Measurements from ENCODE around the gene MFSD6. TPM values are rescaled to one million over a fixed set of nuclear protein-coding genes. Genes with fewer than 3 reads are reported as not detected.

MFSD6 gene
- total RNA-seq, 4 donors from 2014 or later: 81.2 to 157 (median 133) TPM

DNA sequence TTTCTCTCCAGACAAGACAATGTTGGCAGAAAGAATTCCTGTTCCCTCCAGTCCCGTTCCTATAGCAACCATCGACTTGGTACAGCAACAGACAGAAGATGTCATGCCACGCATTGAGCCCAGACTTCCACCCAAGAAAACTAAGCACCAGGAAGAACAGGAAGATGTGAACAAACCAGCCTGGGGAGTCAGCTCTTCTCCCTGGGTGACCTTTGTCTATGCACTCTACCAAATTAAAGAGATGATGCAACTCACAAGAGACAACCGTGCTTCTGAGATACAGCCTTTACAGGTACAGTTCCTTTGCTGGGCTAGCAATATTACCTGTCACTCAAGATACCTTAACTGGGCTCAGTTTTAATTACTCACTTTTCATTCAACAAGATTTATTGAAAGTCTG, 89.3 kb downstream of the MFSD6 start:
- H3K36me3 ChIP-seq: peaks cover 0 to 60% (median 0%) of the 10 kb centered on the region in 3 donors
- TF ChIP-seq POLR2A (IDR thresholded peaks at IDR 0.05): no peak
- TF ChIP-seq, protein P1, sequence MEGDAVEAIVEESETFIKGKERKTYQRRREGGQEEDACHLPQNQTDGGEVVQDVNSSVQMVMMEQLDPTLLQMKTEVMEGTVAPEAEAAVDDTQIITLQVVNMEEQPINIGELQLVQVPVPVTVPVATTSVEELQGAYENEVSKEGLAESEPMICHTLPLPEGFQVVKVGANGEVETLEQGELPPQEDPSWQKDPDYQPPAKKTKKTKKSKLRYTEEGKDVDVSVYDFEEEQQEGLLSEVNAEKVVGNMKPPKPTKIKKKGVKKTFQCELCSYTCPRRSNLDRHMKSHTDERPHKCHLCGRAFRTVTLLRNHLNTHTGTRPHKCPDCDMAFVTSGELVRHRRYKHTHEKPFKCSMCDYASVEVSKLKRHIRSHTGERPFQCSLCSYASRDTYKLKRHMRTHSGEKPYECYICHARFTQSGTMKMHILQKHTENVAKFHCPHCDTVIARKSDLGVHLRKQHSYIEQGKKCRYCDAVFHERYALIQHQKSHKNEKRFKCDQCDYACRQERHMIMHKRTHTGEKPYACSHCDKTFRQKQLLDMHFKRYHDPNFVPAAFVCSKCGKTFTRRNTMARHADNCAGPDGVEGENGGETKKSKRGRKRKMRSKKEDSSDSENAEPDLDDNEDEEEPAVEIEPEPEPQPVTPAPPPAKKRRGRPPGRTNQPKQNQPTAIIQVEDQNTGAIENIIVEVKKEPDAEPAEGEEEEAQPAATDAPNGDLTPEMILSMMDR (IDR thresholded peaks at IDR 0.05): no peak
- H3K4me3 ChIP-seq: no peak overlapping the region
- no peak for DNase-seq
- H3K27me3 ChIP-seq: no peaks in the 10 kb centered on the region
- no peaks in the 10 kb centered on the region for H3K9me3 ChIP-seq
- H3K27ac ChIP-seq: peak overlapping the region in 2 of 4 donors; percentile 26 to 55
- intact Hi-C loops (cut with DNase I): no loop called here
- H3K4me1 ChIP-seq: peaks cover 0 to 23% (median 0%) of the 10 kb centered on the region in 3 donors
- WGBS, 2 donors: 52 to 65% methylated on average over 3 to 4 of the region's 4 CpGs

DNA sequence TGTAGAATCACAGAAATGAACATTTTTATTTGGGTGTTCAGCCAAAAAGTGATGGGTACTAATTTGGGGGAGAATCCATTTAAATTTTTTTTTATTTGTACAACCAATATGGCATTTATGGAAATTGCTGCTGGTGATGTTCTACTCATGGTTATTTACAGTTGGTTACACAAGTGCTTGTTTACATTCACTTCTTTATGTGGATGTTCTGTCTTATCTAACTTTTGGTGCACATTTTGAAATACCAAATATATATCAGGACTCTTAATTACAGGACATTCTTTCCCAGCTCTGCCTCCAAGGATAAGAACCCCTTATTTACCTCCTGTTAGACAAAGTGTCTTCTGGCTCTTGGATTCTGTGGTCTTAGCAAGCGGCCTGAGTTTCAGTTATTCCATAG, 91.1 kb downstream of the MFSD6 start:
- intact Hi-C loops (cut with DNase I): no loop called here
- Histone ChIP-seq H3K4me1 (peaks cover 0 to 23% (median 0%) of the 10 kb centered on the region in 3 donors), H3K36me3 (peaks cover 0 to 70% (median 0%) of the 10 kb centered on the region in 3 donors), H3K27me3 (no peaks in the 10 kb centered on the region), H3K4me3 (no peak overlapping the region), H3K9me3 (no peaks in the 10 kb centered on the region), H3K27ac (no peak overlapping the region)
- no peak for DNase-seq
- 100% methylated on average over 1 of the region's 1 CpG for WGBS, 2 donors
- no peak for TF ChIP-seq POLR2A (IDR thresholded peaks at IDR 0.05)
- TF ChIP-seq, protein P1 (IDR thresholded peaks at IDR 0.05): no peak

DNA sequence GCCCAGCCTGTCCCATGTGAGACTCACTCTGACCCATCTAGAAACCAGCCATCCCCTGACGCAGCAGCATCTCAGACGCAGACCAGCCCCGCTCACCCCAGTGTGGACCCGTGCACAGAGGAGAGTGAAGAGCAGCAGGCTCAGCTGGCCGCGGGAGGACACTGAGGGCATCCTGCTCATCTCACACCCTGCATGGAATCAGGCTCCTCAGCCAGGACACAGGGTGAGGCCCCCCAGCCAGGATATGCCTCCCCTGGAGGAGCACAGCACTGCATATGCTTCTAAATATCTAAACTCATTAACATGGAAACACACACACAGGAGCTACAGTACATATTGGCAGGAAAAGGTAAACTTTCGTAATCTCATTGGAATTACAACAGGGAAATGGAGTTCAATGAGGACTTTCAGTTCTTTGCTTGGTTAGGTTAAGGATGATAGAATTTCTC, 91.9 kb downstream of the MFSD6 start:
- H3K4me3 ChIP-seq: no peak overlapping the region
- no peak for DNase-seq
- H3K9me3 ChIP-seq: no peaks in the 10 kb centered on the region
- 81 to 84% methylated on average over 1 to 2 of the region's 7 CpGs for WGBS, 2 donors
- peaks cover 0 to 23% (median 0%) of the 10 kb centered on the region in 3 donors for H3K4me1 ChIP-seq
- no peaks in the 10 kb centered on the region for H3K27me3 ChIP-seq
- intact Hi-C loops (cut with DNase I): no loop called here
- no peak for TF ChIP-seq POLR2A (IDR thresholded peaks at IDR 0.05)
- TF ChIP-seq, protein P1 (IDR thresholded peaks at IDR 0.05): no peak
- H3K27ac ChIP-seq: peak overlapping the region in 3 of 4 donors; percentile 11 to 13 (median 11)
- peaks cover 0 to 78% (median 5%) of the 10 kb centered on the region in 3 donors for H3K36me3 ChIP-seq

DNA sequence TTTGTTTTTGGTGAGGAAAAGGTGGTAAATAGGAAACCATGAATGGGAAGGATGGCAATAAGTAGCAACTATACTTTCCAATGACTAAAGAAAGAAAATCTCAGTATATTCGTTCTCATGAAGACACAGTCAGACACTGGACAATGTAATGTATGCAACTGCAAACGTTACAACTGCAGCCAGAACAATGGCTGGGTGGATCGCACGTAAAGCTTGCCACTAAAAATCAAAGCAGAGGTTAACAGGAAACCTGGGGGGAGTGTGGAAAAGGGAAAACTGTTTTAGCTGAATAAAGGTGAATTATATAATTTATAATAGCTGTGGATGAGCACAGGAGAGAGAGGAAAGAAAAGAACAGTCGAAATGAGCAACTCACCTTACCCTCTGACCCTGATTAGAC, 93.1 kb downstream of the MFSD6 start:
- Histone ChIP-seq H3K27me3 (no peaks in the 10 kb centered on the region), H3K4me1 (peaks cover 0 to 27% (median 0%) of the 10 kb centered on the region in 3 donors), H3K36me3 (peaks cover 0 to 87% (median 5%) of the 10 kb centered on the region in 3 donors), H3K27ac (no peak overlapping the region), H3K4me3 (no peak overlapping the region), H3K9me3 (no peaks in the 10 kb centered on the region)
- TF ChIP-seq POLR2A (IDR thresholded peaks at IDR 0.05): no peak
- TF ChIP-seq, protein P1 (IDR thresholded peaks at IDR 0.05): no peak
- intact Hi-C loops (cut with DNase I): no loop called here
- no peak for DNase-seq
- WGBS, 2 donors: 70 to 77% methylated on average over 5 of the region's 5 CpGs

DNA sequence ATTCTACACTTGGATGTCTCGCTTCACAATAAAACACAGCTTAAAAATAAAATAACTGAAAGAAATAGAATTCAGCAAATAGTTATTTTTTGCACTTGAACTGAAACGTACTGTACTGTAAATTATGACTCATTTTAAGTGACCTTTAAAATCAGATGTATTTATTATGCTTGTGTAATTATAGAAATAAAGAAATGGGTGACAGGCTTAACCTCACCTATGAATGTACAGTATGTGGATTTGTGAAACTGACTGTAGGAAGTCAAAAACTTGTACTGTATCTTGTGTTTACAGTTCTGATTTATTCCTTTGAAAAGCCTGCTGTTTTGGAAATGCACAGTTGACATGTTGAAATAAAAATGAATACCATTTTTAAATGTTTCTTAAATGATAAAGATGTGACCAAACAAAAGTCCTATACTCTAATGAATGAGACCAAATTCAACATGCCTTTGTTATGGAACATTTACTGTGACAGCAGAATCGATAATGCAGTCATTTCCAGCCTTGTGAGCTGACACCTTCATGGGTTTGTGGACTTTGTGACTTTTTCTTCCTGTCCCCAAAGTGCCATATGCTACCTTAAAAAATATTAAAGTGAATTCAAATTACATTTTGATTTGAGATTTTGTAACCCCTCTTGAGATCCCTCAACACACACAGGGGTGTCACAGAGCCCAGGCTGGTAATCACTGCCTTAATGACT, 93.7 kb downstream of the MFSD6 start:
- H3K36me3 ChIP-seq: peaks cover 0 to 92% (median 5%) of the 10 kb centered on the region in 3 donors
- TF ChIP-seq, protein P1 (IDR thresholded peaks at IDR 0.05): no peak
- no peak for TF ChIP-seq POLR2A (IDR thresholded peaks at IDR 0.05)
- H3K27ac ChIP-seq: peak overlapping the region in 1 of 4 donors; percentile 16
- H3K27me3 ChIP-seq: no peaks in the 10 kb centered on the region
- no peak overlapping the region for H3K4me3 ChIP-seq
- H3K9me3 ChIP-seq: no peaks in the 10 kb centered on the region
- peaks cover 0 to 27% (median 0%) of the 10 kb centered on the region in 3 donors for H3K4me1 ChIP-seq
- intact Hi-C loops (cut with DNase I): no loop called here
- DNase-seq: no peak
- WGBS, 2 donors: 59 to 61% methylated on average over 3 of the region's 3 CpGs

Measured in esophagus squamous epithelium (tissue), 5 donors.